ENCODE measurements around the gene CAMTA1.

The CAMTA1 gene

GRCh38 chr1:7475691-7476090 is 690.4 kb downstream of the CAMTA1 start:
- DNase-seq = no peak

- no peak for DNase-seq
Observed at GRCh38 chr1:7476402-7476801, 691.1 kb downstream of the CAMTA1 start.

GRCh38 chr1:7476861-7477547 is 691.8 kb downstream of the CAMTA1 start:
- no peak for DNase-seq

GRCh38 chr1:7477593-7477992 is 692.3 kb downstream of the CAMTA1 start:
- no peak for DNase-seq

- no peak for DNase-seq
Observed at GRCh38 chr1:7478142-7478790, 693.0 kb downstream of the CAMTA1 start.

- no peak for DNase-seq
Observed at GRCh38 chr1:7478809-7479499, 693.7 kb downstream of the CAMTA1 start.

- no peak for DNase-seq
Observed at GRCh38 chr1:7479571-7479970, 694.3 kb downstream of the CAMTA1 start.

- no peak for DNase-seq
Observed at GRCh38 chr1:7481194-7481593, 695.9 kb downstream of the CAMTA1 start.

GRCh38 chr1:7482077-7482476 is 696.8 kb downstream of the CAMTA1 start:
- DNase-seq = no peak

GRCh38 chr1:7482772-7483495 is 697.7 kb downstream of the CAMTA1 start:
- no peak for DNase-seq

GRCh38 chr1:7483634-7484383 is 698.6 kb downstream of the CAMTA1 start:
- no peak for DNase-seq

- DNase-seq = no peak
Observed at GRCh38 chr1:7485086-7485780, 700.0 kb downstream of the CAMTA1 start.

GRCh38 chr1:7485826-7486225 is 700.6 kb downstream of the CAMTA1 start:
- DNase-seq = no peak

GRCh38 chr1:7487766-7488474 is 702.7 kb downstream of the CAMTA1 start:
- DNase-seq = no peak

- no peak for DNase-seq
Observed at GRCh38 chr1:7488475-7488842, 703.2 kb downstream of the CAMTA1 start.

GRCh38 chr1:7489586-7489985 is 704.3 kb downstream of the CAMTA1 start:
- DNase-seq = no peak

- no peak for DNase-seq
Observed at GRCh38 chr1:7490576-7490975, 705.3 kb downstream of the CAMTA1 start.

GRCh38 chr1:7491109-7491817 is 706.0 kb downstream of the CAMTA1 start:
- no peak for DNase-seq

- DNase-seq = no peak
Observed at GRCh38 chr1:7491818-7492173, 706.5 kb downstream of the CAMTA1 start.

GRCh38 chr1:7493711-7494454 is 708.6 kb downstream of the CAMTA1 start:
- no peak for DNase-seq

Data from 8988T (cell line).